A204.1 (cell line): Measurements from ENCODE around the gene CCNA2.

Source experiments
- FAIRE-seq: peaks from 2 replicates; lab custom pipeline; 2012; peaks lifted over from hg19 to GRCh38; lab: Jason Lieb, UNC

CCNA2 gene

GRCh38 chr4:121801715-121802075, 22.0 kb downstream of the CCNA2 start:
- no peak for FAIRE-seq

- peak; percentile 91 for FAIRE-seq
Observed at GRCh38 chr4:121800961-121801714, 22.5 kb downstream of the CCNA2 start, which contains the start of gene EXOSC9. EXOSC9 (plus strand) TSS chr4:121801323; CDS start chr4:121801425, 102 bp downstream.

GRCh38 chr4:121800638-121800960, 23.1 kb downstream of the CCNA2 start:
- FAIRE-seq, result no peak

GRCh38 chr4:121799867-121800501, 23.7 kb downstream of the CCNA2 start:
- no peak for FAIRE-seq

DNA sequence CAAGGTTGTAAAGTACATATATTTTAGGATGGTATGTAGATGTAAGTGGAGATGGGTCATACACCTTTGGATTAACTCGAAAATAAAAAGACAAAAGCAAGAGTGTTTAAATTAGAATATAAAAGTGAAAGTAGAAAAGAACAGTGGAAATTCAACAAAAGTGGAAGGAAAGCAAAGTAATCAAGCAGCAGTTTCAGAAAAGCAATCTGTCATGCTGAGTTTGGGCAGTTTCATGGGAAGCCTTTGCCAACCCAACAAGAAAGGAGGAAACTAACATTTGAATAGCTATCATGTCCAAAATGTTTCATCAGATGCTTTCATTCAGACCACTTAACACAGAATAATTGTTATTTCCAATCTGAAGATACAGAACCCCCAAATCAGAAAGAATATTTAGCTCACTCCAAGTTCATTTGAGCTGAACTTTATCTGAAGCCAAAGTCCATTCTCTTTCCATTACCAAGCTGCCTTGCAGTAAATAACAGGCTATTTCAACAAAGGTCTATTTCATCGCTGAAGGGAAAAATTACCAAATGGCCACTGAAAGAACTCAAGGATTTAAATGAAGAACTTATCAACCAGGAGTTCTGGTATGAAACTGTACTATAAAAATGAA, 24.4 kb downstream of the CCNA2 start:
- no peak for FAIRE-seq

GRCh38 chr4:121796283-121796682, 27.4 kb downstream of the CCNA2 start:
- FAIRE-seq, result no peak

DNA sequence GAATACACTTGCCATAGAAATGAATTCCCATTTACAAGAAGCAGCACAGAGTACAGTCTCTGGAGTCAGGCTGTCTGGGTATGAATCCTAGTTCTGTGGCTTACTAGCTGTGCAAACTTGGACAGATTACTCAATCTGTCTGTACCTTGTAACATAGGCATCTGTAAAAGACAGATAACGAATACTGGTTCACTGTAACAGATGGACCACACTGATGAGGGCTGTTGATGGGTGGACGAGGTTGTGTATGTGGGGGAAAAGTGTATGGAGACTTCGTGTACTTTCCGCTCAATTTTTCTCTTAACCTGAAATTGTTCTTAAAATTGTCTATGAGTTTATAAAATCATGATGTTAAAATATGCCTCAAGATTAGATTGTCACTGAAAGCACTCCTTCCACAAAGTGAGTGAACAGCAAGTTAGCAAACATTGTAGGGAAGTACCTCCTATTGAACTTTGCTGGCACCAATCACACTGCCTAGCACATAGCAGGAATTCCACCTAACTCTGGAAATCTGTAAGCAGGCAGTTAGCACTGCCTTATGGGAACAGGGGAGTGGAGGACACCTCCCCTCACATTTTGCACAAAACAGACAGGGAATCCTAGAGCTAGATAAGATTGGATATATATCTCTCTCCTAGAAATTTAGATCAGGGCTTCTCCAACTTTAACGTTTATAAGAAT, 29.0 kb downstream of the CCNA2 start:
- no peak for FAIRE-seq

GRCh38 chr4:121792966-121793365, 30.7 kb downstream of the CCNA2 start:
- no peak for FAIRE-seq

DNA sequence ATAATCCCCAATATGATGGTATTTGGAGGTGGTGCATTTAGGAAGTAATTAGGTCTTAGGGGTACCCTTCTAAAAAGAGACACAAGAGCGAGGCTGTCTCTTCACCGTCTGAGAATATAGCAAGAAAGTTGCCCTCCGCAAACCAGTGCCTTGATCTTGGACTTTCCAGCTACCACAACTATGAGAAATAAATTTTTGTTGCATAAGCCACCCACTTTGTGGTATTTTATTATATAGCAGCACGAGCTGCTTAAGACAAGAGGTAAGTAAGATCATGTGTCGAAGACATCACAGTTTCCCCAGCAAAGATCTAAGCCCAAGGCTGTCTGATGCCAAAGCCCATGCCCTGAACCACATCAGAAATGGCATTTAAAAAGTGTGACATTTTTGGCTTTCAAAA, 32.2 kb downstream of the CCNA2 start:
- FAIRE-seq, result no peak

GRCh38 chr4:121790976-121791375, 32.7 kb downstream of the CCNA2 start:
- FAIRE-seq, result no peak

- no peak for FAIRE-seq
Observed at GRCh38 chr4:121789960-121790829, 33.5 kb downstream of the CCNA2 start.

- no peak for FAIRE-seq
Observed at GRCh38 chr4:121789455-121789854, 34.2 kb downstream of the CCNA2 start.

GRCh38 chr4:121788896-121789295, 34.8 kb downstream of the CCNA2 start:
- no peak for FAIRE-seq

- FAIRE-seq, result no peak
Observed at GRCh38 chr4:121786221-121786620, 37.5 kb downstream of the CCNA2 start.

DNA sequence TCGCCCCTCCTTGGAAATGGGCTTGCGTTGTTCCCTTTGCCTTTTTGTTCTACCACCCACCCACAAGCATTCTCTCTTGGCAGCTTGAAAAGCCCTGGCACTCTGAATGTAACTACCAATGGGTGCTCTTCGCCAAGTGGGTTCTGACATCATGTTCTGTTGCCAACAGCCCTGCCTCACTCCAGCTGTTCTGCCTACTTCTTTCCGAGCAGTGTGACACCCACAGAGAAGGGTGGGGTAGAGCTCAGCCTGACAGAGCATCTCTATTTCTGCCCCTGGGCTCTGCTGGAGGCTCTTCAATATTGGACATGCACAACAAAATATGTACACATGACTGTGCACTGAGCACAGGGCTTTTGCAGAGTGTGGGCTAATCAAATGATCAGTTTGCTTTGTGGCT, 38.2 kb downstream of the CCNA2 start:
- no peak for FAIRE-seq

DNA sequence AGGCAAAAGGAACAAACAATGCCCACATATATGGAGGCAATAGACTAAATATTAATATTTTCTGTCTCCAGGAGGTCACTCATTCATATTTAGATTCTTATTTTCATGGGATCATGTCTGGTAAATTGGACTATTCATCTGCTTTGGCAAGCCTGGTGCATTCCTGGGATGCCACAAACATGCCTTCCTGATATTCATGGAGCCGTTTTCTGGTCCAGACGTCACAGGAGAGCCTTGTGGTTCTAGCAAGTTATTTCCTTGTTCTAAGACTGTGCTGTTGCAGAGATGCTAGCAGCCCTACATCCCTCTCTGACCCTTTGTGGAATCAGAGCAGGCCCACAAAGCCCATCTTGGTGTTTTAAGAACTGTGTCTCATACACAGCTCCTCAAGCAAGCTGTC, 38.7 kb downstream of the CCNA2 start:
- no peak for FAIRE-seq

- FAIRE-seq, result no peak
Observed at GRCh38 chr4:121784401-121784800, 39.3 kb downstream of the CCNA2 start.

DNA sequence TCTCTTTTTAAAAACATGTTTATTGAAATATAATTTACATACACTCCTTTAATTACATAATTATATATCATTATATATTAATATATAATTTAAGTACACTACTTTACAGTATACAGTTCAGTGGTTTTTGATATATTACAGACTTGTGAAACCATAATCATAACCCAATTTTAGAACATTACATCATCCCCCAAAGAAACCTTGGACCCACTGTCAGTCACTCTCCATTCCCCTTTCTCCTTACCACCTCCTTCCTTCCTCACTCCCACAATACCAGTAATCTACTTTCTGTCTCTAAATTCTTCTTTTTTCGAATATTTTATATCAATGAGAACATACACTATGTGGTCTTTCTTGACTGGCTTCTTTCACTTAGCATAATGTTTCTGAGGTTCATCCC, 40.5 kb downstream of the CCNA2 start:
- FAIRE-seq, result no peak

- no peak for FAIRE-seq
Observed at GRCh38 chr4:121778991-121779628, 44.6 kb downstream of the CCNA2 start.

GRCh38 chr4:121777625-121778024, 46.1 kb downstream of the CCNA2 start:
- FAIRE-seq, result no peak

GRCh38 chr4:121776610-121777401, 46.9 kb downstream of the CCNA2 start:
- FAIRE-seq, result no peak
